ENCODE data around the gene DDX47.

GRCh38 chr12:12792421-12792820 is 20.7 kb upstream of the DDX47 start:
- TF ChIP-seq MAFK (IDR thresholded peaks at IDR 0.05; ENCODE audit: low read depth, low read length) (no peak), CTCF (conservative IDR thresholded peaks at IDR 0.05; ENCODE audit: low read depth, low read length) (no peak), POLR2A (IDR thresholded peaks at IDR 0.05; ENCODE audit: low read depth, low read length) (no peak), RAD21 (IDR thresholded peaks at IDR 0.05; ENCODE audit: low read length) (no peak), CEBPB (IDR thresholded peaks at IDR 0.05; ENCODE audit: low read depth, low read length) (no peak), RFX5 (IDR thresholded peaks at IDR 0.05; ENCODE audit: low read depth, low read length) (no peak), MAZ (IDR thresholded peaks at IDR 0.05; ENCODE audit: borderline replicate concordance, low read depth, low read length) (no peak)
